ENCODE measurements around the gene TMEM186. TPM values are rescaled to one million over a fixed set of nuclear protein-coding genes. Genes with fewer than 3 reads are reported as not detected.
"Not testable (repeated sequence)": the region's sequence is repeated elsewhere in the genome, so short reads cannot be mapped to it uniquely, and the experiment has no call there.

The TMEM186 gene
- total RNA-seq, 6 experiments from 2014 or later, result 5.0 to 9.4 (median 6.9) TPM

- DNase-seq (no peak), ATAC-seq (no peak)
- Histone ChIP-seq H3K4me3 (no peak overlapping the region), H3K9me3 (no peaks in the 10 kb centered on the region), H3K27me3 (no peaks in the 10 kb centered on the region), H3K27ac (peak overlapping the region in 2 of 3 donors; percentile 9 to 91), H3K36me3 (no peaks in the 10 kb centered on the region), H3K4me1 (peaks cover 0 to 52% (median 15%) of the 10 kb centered on the region in 4 donors)
- intact Hi-C loops (cut with DNase I), result no loop called here
- 90% methylated on average over 8 of the region's 10 CpGs for WGBS (ENCODE audit: insufficient coverage, low coverage, low lambda C conversion rate, missing lambda C conversion rate)
- TF ChIP-seq CTCF (IDR thresholded peaks at IDR 0.05), result no peak
- TF ChIP-seq POLR2A (IDR thresholded peaks at IDR 0.05), result no peak
Observed at GRCh38 chr16:8795818-8796217, 1.6 kb downstream of the TMEM186 start.

GRCh38 chr16:8795091-8795490, 2.3 kb downstream of the TMEM186 start:
- no peaks in the 10 kb centered on the region for H3K27me3 ChIP-seq
- H3K9me3 ChIP-seq, result no peaks in the 10 kb centered on the region
- H3K4me1 ChIP-seq, result peaks cover 0 to 45% (median 14%) of the 10 kb centered on the region in 4 donors
- TF ChIP-seq POLR2A (IDR thresholded peaks at IDR 0.05) (no peak), CTCF (IDR thresholded peaks at IDR 0.05) (peak in 2 of 4 donors; percentile 32 to 38)
- no peaks in the 10 kb centered on the region for H3K36me3 ChIP-seq
- peak overlapping the region in 2 of 3 donors; percentile 78 to 91 for H3K27ac ChIP-seq
- 81% methylated on average over 7 of the region's 8 CpGs for WGBS (ENCODE audit: insufficient coverage, low coverage, low lambda C conversion rate, missing lambda C conversion rate)
- H3K4me3 ChIP-seq, result no peak overlapping the region
- DNase-seq (no peak), ATAC-seq (peak in 3 of 4 donors; percentile 11 to 13 (median 12))
- intact Hi-C loops (cut with DNase I), result no loop called here

- Histone ChIP-seq H3K4me1 (peaks cover 0 to 21% (median 8%) of the 10 kb centered on the region in 4 donors), H3K27me3 (no peaks in the 10 kb centered on the region), H3K4me3 (no peak overlapping the region), H3K27ac (peak overlapping the region in 2 of 3 donors; percentile 60 to 63), H3K9me3 (no peaks in the 10 kb centered on the region), H3K36me3 (no peaks in the 10 kb centered on the region)
- intact Hi-C loops (cut with DNase I), result loop anchor here (10.0 kb wide), 1 partner anchor 124 kb away; no protein-coding TSS in a partner anchor
- 31% methylated on average over 6 of the region's 8 CpGs for WGBS (ENCODE audit: insufficient coverage, low coverage, low lambda C conversion rate, missing lambda C conversion rate)
- DNase-seq (peak in 1 of 3 donors; percentile 73), ATAC-seq (peak; percentile 77 to 86 (median 82))
- TF ChIP-seq CTCF (IDR thresholded peaks at IDR 0.05), result no peak
- no peak for TF ChIP-seq POLR2A (IDR thresholded peaks at IDR 0.05)
Observed at GRCh38 chr16:8788578-8789172, 8.8 kb downstream of the TMEM186 start.

GRCh38 chr16:8786316-8786715, 11.1 kb downstream of the TMEM186 start:
- Histone ChIP-seq H3K36me3 (peaks cover 0 to 11% (median under 1%) of the 10 kb centered on the region in 4 donors), H3K4me1 (peaks cover 0 to 14% (median 6%) of the 10 kb centered on the region in 4 donors)
- not testable (repeated sequence) for H3K4me3 ChIP-seq, H3K27me3 ChIP-seq, H3K9me3 ChIP-seq, DNase-seq, H3K27ac ChIP-seq
- WGBS (ENCODE audit: insufficient coverage, low coverage, low lambda C conversion rate, missing lambda C conversion rate), result 47% methylated on average over 3 of the region's 11 CpGs
- ATAC-seq, result peak in 1 of 4 donors; percentile 5
- intact Hi-C loops (cut with DNase I), result loop anchor here (10.0 kb wide), 1 partner anchor 122 kb away; no protein-coding TSS in a partner anchor

- TF ChIP-seq POLR2A (IDR thresholded peaks at IDR 0.05) (no peak), CTCF (IDR thresholded peaks at IDR 0.05) (no peak)
- H3K27ac ChIP-seq, result no peak overlapping the region
- H3K36me3 ChIP-seq, result peaks cover 0 to 11% (median 2%) of the 10 kb centered on the region in 4 donors
- no peak for ATAC-seq
- H3K9me3 ChIP-seq, result no peaks in the 10 kb centered on the region
- intact Hi-C loops (cut with DNase I), result loop anchor here (10.0 kb wide), 1 partner anchor 121 kb away; no protein-coding TSS in a partner anchor
- no peak for DNase-seq
- WGBS (ENCODE audit: insufficient coverage, low coverage, low lambda C conversion rate, missing lambda C conversion rate), result 84% methylated on average over 4 of the region's 6 CpGs
- H3K27me3 ChIP-seq, result no peaks in the 10 kb centered on the region
- no peak overlapping the region for H3K4me3 ChIP-seq
- H3K4me1 ChIP-seq, result peaks cover 0 to 14% (median 6%) of the 10 kb centered on the region in 4 donors
Observed at GRCh38 chr16:8785408-8785807, 12.0 kb downstream of the TMEM186 start.
